HepG2 (cell line): ENCODE data around the gene PTH1R. TPM values are rescaled to one million over a fixed set of nuclear protein-coding genes. Genes with fewer than 3 reads are reported as not detected.

Experiments
- ATAC-seq: fragments of 200-7000 bp; cut with Tn5 transposase; 3 replicates; pipeline ENCODE4 v1.9.1; 2020; ENCODE audit warnings: mild to moderate bottlenecking, moderate library complexity
- BruUV-seq: library from RNA; stranded (reverse); fragments of 400-500 nt; replicated peaks from 2 replicates; lab custom pipeline; 2021; lab: Mats Ljungman, UMichigan
- CTCF ChIA-PET: fragments of 300-600 bp; formaldehyde crosslinking; extraction: SDS; loops from one replicate; lab custom pipeline; 2021; ENCODE audit warnings: low total read pairs, inconsistent platforms, low intra/inter-chr PET ratio; lab: Yijun Ruan, JAX
- POLR2A ChIA-PET: fragments of 350-600 bp; sonication (Branson Sonifier 250); formaldehyde crosslinking; loops from one replicate; lab custom pipeline; 2020; ENCODE audit warnings: antibody characterized with exemption, inconsistent platforms; lab: Yijun Ruan, JAX
- DNase-seq: peaks from one replicate; pipeline ENCODE4 v3.0.0-alpha.2; 2015; ENCODE audit warnings: low spot score
- FAIRE-seq: peaks from 3 replicates; lab custom pipeline; 2011; peaks lifted over from hg19 to GRCh38; lab: Jason Lieb, UNC
- H2AFZ ChIP-seq: one replicate; pipeline ENCODE4 v1.6.1; 2011; ENCODE audit warnings: low read length, inconsistent platforms
- H3K27ac ChIP-seq: fragments of 300-600 bp; 3 replicates; pipeline ENCODE4 v1.8.0; 2011; ENCODE audit warnings: mixed run types, mild to moderate bottlenecking, mixed read lengths, low read length, inconsistent platforms; ENCODE audit not compliant: insufficient read depth; ENCODE audit errors: extremely low read length
- H3K27me3 ChIP-seq, 2 experiments: fragments of 200-600 bp in 1 of 2; 2 replicates in 1 of 2; 3 replicates in 1 of 2; pipeline versions ENCODE4 v1.6.0 to v1.8.0; 2011; ENCODE audit warnings: low read length in 2 of 2, mild to moderate bottlenecking in 2 of 2, moderate library complexity in 2 of 2, inconsistent platforms in 1 of 2; ENCODE audit not compliant: insufficient read depth in 2 of 2, control insufficient read depth in 1 of 2
- H3K36me3 ChIP-seq, 2 experiments: fragments of 200-600 bp in 1 of 2; replicated peaks in 1 of 2; 2 replicates in 1 of 2; 3 replicates in 1 of 2; pipeline versions ENCODE4 v1.5.1 to v1.8.0; 2011; ENCODE audit warnings: low read length in 2 of 2, inconsistent platforms in 1 of 2; ENCODE audit not compliant: insufficient read depth in 2 of 2, control insufficient read depth in 1 of 2
- H3K4me1 ChIP-seq: 2 replicates; pipeline ENCODE4 v1.5.1; 2012; ENCODE audit warnings: low read length, inconsistent platforms; ENCODE audit not compliant: insufficient read depth
- H3K4me2 ChIP-seq: 2 replicates; pipeline ENCODE4 v1.6.0; 2011; ENCODE audit warnings: low read depth, low read length, inconsistent platforms
- H3K4me3 ChIP-seq, 3 experiments: fragments of 200-600 bp in 1 of 3; sonication (generic), shearing (Covaris generic) in 1 of 3; replicated peaks in 1 of 3; 2 replicates each; pipeline ENCODE4 v1.5.1; 2011 to 2016; ENCODE audit warnings: low read length in 3 of 3, inconsistent platforms in 2 of 3, low read depth in 2 of 3, mild to moderate bottlenecking in 2 of 3, control low read depth in 1 of 3, mixed read lengths in 1 of 3; ENCODE audit not compliant: insufficient read depth in 1 of 3
- H3K79me2 ChIP-seq: one replicate; pipeline ENCODE4 v1.6.1; 2011; ENCODE audit warnings: low read length, inconsistent platforms; ENCODE audit not compliant: insufficient read depth
- H3K9ac ChIP-seq: 2 replicates; pipeline ENCODE4 v1.6.0; 2011; ENCODE audit warnings: mild to moderate bottlenecking, low read depth, low read length, inconsistent platforms; ENCODE audit not compliant: insufficient read depth
- H3K9me3 ChIP-seq: 2 replicates; pipeline ENCODE4 v1.5.1; 2012; ENCODE audit warnings: mild to moderate bottlenecking, low read length
- H4K20me1 ChIP-seq: 2 replicates; pipeline ENCODE4 v1.6.0; 2011; ENCODE audit warnings: inconsistent platforms, mild to moderate bottlenecking, low read length, moderate library complexity; ENCODE audit not compliant: insufficient read depth
- ATF3 ChIP-seq: sonication (generic); formaldehyde crosslinking; IDR thresholded peaks from 2 replicates; pipeline ENCODE4 v1.4.0; 2020; ENCODE audit warnings: missing genetic modification reagents
- FOXK1 ChIP-seq: sonication (generic); formaldehyde crosslinking; IDR thresholded peaks from 2 replicates; pipeline ENCODE4 v1.4.0; 2020; ENCODE audit warnings: low read depth, missing genetic modification reagents, borderline replicate concordance
- HNRNPL ChIP-seq: fragments of 200-400 bp; formaldehyde crosslinking; IDR thresholded peaks from 2 replicates; pipeline ENCODE4 v1.6.1; 2017; ENCODE audit warnings: mild to moderate bottlenecking, low read depth, low read length
- HOXA9 ChIP-seq: sonication (generic); formaldehyde crosslinking; IDR thresholded peaks from 2 replicates; pipeline ENCODE4 v1.8.1; 2022; ENCODE audit warnings: missing genetic modification reagents, mild to moderate bottlenecking, moderate library complexity, borderline replicate concordance
- JDP2 ChIP-seq: sonication (generic); formaldehyde crosslinking; IDR thresholded peaks from 2 replicates; pipeline ENCODE4 v1.8.1; 2022; ENCODE audit warnings: missing genetic modification reagents, borderline replicate concordance
- KAT8 ChIP-seq: IDR thresholded peaks from 2 replicates; pipeline ENCODE4 v1.6.1; 2016; ENCODE audit warnings: missing genetic modification reagents, missing compliant biosample characterization
- KLF6 ChIP-seq: IDR thresholded peaks from 2 replicates; pipeline ENCODE4 v1.8.0; 2016; ENCODE audit warnings: missing biosample characterization, missing genetic modification reagents
- MTA1 ChIP-seq: sonication (generic); formaldehyde crosslinking; IDR thresholded peaks from 2 replicates; pipeline ENCODE4 v1.4.0; 2020; ENCODE audit warnings: missing genetic modification reagents, mild to moderate bottlenecking, borderline replicate concordance
- NFYB ChIP-seq: sonication (generic); formaldehyde crosslinking; IDR thresholded peaks from 2 replicates; pipeline ENCODE4 v1.4.0; 2020; ENCODE audit warnings: missing genetic modification reagents
- NR2F1 ChIP-seq, 2 experiments: fragments of 450-650 bp in 1 of 2; formaldehyde crosslinking in 1 of 2; IDR thresholded peaks; 2 replicates each; pipeline versions ENCODE4 v1.5.0 to v1.6.1; 2016 to 2020; ENCODE audit warnings: mild to moderate bottlenecking in 1 of 2, missing compliant biosample characterization in 1 of 2, missing genetic modification reagents in 1 of 2, moderate library complexity in 1 of 2
- RBM39 ChIP-seq: fragments of 200-400 bp; formaldehyde crosslinking; IDR thresholded peaks from one replicate; pipeline ENCODE4 v1.6.1; 2018; ENCODE audit warnings: antibody characterized with exemption, mild to moderate bottlenecking, low read depth, low read length; ENCODE audit not compliant: poor library complexity, severe bottlenecking
- SATB2 ChIP-seq: sonication (generic); formaldehyde crosslinking; IDR thresholded peaks from 2 replicates; pipeline ENCODE4 v1.5.0; 2020; ENCODE audit warnings: missing genetic modification reagents
- THAP7 ChIP-seq: sonication (generic); formaldehyde crosslinking; IDR thresholded peaks from 2 replicates; pipeline ENCODE4 v1.8.1; 2023; ENCODE audit warnings: mild to moderate bottlenecking, missing genetic modification reagents
- XBP1 ChIP-seq: sonication (generic); formaldehyde crosslinking; IDR thresholded peaks from 2 replicates; pipeline ENCODE4 v1.5.0; 2020; ENCODE audit warnings: missing genetic modification reagents
- ZSCAN21 ChIP-seq: sonication (generic); formaldehyde crosslinking; IDR thresholded peaks from 2 replicates; pipeline ENCODE4 v1.8.0; 2022; ENCODE audit warnings: mild to moderate bottlenecking, missing genetic modification reagents, moderate library complexity, borderline replicate concordance
- WGBS: methylation state at CpG from one replicate; pipeline ENCODE4 v1.1.6; 2017; ENCODE audit warnings: low lambda C conversion rate; 5-methylcytosine and 5-hydroxymethylcytosine counted together
- in situ Hi-C: cut with HindIII; loops from 2 replicates; pipeline ENCODE4 v1.10.0; 2017; ENCODE audit warnings: low pct_unique_long_range_greater_than_20kb; ENCODE audit not compliant: extremely low pct_ligation_motif_present
- intact Hi-C: fragments of 100-400 bp; cut with micrococcal nuclease; formaldehyde crosslinking; loops from one replicate; pipeline ENCODE4 v1.10.0; 2022; ENCODE audit not compliant: unreplicated experiment
- polyA plus RNA-seq, 8 experiments: library from polyadenylated mRNA; depleted of rRNA in 3 of 8; stranded (reverse) in 7 of 8; unstranded in 1 of 8; fragments of >200 nt; fragmentation: Illumina TruSeq in 4 of 8; extraction: Trizol in 4 of 8; gene quantifications; 2 replicates each; pipeline versions ENCODE4 v1.2.1 to v1.2.3, GENCODE V29; 2011 to 2016; ENCODE audit warnings: low read depth in 4 of 8, missing spikeins in 1 of 8, mixed read lengths in 1 of 8; ENCODE audit not compliant: insufficient read depth in 1 of 8
- total RNA-seq, 5 experiments: library from RNA; depleted of rRNA; stranded (reverse); fragments of >200 nt; fragmentation: Illumina TruSeq; extraction: Trizol; gene quantifications; 2 replicates each; pipeline ENCODE4 v1.2.3, GENCODE V29; 2016; ENCODE audit warnings: low read depth in 1 of 5

Gene PTH1R
- total and polyA plus RNA-seq, 2 of the 13 experiments (the other 11 are each of a cell fraction or from before 2014, with no cell fraction given): not detected

DNA sequence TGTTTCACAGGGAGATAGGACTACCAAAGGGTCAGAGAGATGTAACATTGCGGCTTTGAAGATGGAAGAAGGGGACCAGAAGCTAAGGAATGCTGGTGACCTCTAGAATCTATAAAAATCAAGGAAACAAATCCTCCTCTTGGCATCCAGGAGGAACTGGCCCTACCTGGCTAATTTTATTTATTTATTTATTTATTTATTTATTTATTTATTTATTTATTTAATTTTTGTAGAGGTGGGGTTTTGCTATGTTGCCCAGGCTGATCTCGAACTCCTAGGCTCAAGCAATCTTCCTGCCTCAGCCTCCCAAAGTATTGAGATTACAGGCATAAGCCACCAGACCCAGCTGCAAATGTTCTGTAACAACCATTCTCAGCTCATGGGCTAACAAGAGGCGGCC lies 34.0 kb upstream of the PTH1R start:
- CTCF ChIA-PET: no interaction called here
- BruUV-seq: no TSS peak
- Histone ChIP-seq H3K27me3 (no peaks in the 10 kb centered on the region; a peak in 1 of 5 replicates), H3K4me2 (no peak overlapping the region), H3K9ac (no peak overlapping the region), H3K9me3 (peaks cover 18% of the 10 kb centered on the region), H3K4me1 (peaks cover 4% of the 10 kb centered on the region), H3K79me2 (no peaks in the 10 kb centered on the region), H3K36me3 (no peaks in the 10 kb centered on the region), H4K20me1 (no peaks in the 10 kb centered on the region), H2AFZ (no peak overlapping the region), H3K27ac (no peak overlapping the region), H3K4me3 (no peak overlapping the region)
- no peak for TF ChIP-seq SATB2 (CRISPR knock-in tag)
- TF ChIP-seq KAT8 (CRISPR knock-in tag): no peak
- TF ChIP-seq XBP1: no peak
- TF ChIP-seq KLF6 (CRISPR knock-in tag): no peak
- TF ChIP-seq HOXA9 (CRISPR knock-in tag): no peak
- TF ChIP-seq THAP7 (CRISPR knock-in tag): no peak
- no peak for TF ChIP-seq NR2F1 (CRISPR knock-in tag; IDR thresholded peaks at IDR 0.05)
- no peak for TF ChIP-seq FOXK1 (CRISPR knock-in tag)
- TF ChIP-seq JDP2 (CRISPR knock-in tag): no peak
- no peak for TF ChIP-seq RBM39
- no peak for TF ChIP-seq HNRNPL
- no peak for TF ChIP-seq ATF3 (CRISPR knock-in tag)
- no peak for TF ChIP-seq ZSCAN21
- TF ChIP-seq NFYB (CRISPR knock-in tag): no peak
- no peak for TF ChIP-seq MTA1 (CRISPR knock-in tag)
- FAIRE-seq: no peak
- intact Hi-C loops (no loop called here), in situ Hi-C loops (no loop called here)
- no peak for ATAC-seq
- POLR2A ChIA-PET: no interaction called here
- no peak for DNase-seq
- WGBS: 32% methylated on average over 3 of the region's 3 CpGs
